OCI-LY7 (cell line): ENCODE measurements around the gene CXCL1.

Source experiments
- EZH2phosphoT487 ChIP-seq: fragments of 200-600 bp; sonication (generic); IDR thresholded peaks from 2 replicates; pipeline ENCODE4 v1.6.1; 2018; ENCODE audit warnings: low read depth, borderline replicate concordance, mild to moderate bottlenecking, mixed run types, antibody characterized with exemption, low read length, moderate library complexity, mixed read lengths
- TF ChIP-seq, protein P1 (sequence below): fragments of 200-600 bp; sonication (generic); conservative IDR thresholded peaks from 2 replicates; pipeline ENCODE4 v1.5.1; 2014; ENCODE audit warnings: mild to moderate bottlenecking, antibody characterized with exemption, low read length, moderate library complexity, mixed read lengths

DNA sequence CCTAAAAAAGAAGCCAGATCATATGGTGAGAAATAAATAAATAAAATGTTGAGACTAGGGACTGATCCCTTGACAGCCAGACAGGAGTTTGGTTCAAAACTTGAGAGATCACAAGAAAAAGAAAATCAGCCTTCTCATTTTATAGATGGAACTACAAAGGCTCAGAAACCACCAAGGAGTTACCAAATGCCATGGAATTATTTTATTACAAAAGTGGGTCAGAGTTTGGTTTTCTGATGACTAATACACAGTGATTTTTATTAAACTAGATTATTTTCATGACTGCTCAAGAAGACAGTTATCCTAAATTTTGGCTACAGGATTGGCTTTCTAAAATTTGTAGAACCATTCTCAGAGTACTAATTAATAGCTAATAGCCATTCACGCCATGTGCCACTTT lies 6.2 kb downstream of the CXCL1 start:
- TF ChIP-seq, protein P1, sequence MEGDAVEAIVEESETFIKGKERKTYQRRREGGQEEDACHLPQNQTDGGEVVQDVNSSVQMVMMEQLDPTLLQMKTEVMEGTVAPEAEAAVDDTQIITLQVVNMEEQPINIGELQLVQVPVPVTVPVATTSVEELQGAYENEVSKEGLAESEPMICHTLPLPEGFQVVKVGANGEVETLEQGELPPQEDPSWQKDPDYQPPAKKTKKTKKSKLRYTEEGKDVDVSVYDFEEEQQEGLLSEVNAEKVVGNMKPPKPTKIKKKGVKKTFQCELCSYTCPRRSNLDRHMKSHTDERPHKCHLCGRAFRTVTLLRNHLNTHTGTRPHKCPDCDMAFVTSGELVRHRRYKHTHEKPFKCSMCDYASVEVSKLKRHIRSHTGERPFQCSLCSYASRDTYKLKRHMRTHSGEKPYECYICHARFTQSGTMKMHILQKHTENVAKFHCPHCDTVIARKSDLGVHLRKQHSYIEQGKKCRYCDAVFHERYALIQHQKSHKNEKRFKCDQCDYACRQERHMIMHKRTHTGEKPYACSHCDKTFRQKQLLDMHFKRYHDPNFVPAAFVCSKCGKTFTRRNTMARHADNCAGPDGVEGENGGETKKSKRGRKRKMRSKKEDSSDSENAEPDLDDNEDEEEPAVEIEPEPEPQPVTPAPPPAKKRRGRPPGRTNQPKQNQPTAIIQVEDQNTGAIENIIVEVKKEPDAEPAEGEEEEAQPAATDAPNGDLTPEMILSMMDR: no peak
- TF ChIP-seq EZH2phosphoT487: no peak
